GM12878 (cell line): ENCODE measurements around the gene SMARCD1. TPM values are rescaled to one million over a fixed set of nuclear protein-coding genes. Genes with fewer than 3 reads are reported as not detected.

Source experiments
- BACH1 ChIP-seq: fragments of 450-650 bp; IDR thresholded peaks from 2 replicates; pipeline ENCODE4 v1.6.1; 2017; ENCODE audit warnings: mild to moderate bottlenecking, borderline replicate concordance
- CHD2 ChIP-seq: IDR thresholded peaks from 2 replicates; pipeline ENCODE4 v1.6.1; 2011; ENCODE audit warnings: low read depth, low read length, improper control_type of control experiment, borderline replicate concordance
- ETV6 ChIP-seq, 2 experiments: fragments of 450-650 bp in 1 of 2; IDR thresholded peaks in 1 of 2; conservative IDR thresholded peaks in 1 of 2; 2 replicates each; pipeline ENCODE4 v1.6.1; 2014; ENCODE audit warnings: antibody characterized with exemption in 1 of 2, borderline replicate concordance in 1 of 2, low read depth in 1 of 2, mild to moderate bottlenecking in 1 of 2, moderate library complexity in 1 of 2
- EZH2 ChIP-seq: IDR thresholded peaks from 2 replicates; pipeline ENCODE4 v1.6.1; 2012; ENCODE audit warnings: low read depth, mild to moderate bottlenecking, control low read depth, inconsistent platforms, low read length, borderline replicate concordance; ENCODE audit not compliant: control insufficient read depth
- IKZF2 ChIP-seq, 2 experiments: fragments of 450-650 bp; IDR thresholded peaks; 2 replicates each; pipeline ENCODE4 v1.6.1; 2017; ENCODE audit warnings: mild to moderate bottlenecking in 2 of 2, moderate library complexity in 2 of 2
- JUND ChIP-seq: IDR thresholded peaks from 2 replicates; pipeline ENCODE4 v1.6.1; 2012; ENCODE audit warnings: low read depth, mild to moderate bottlenecking, low read length, improper control_type of control experiment, moderate library complexity
- KLF5 ChIP-seq: fragments of 450-650 bp; IDR thresholded peaks from 2 replicates; pipeline ENCODE4 v1.6.1; 2014; ENCODE audit warnings: mild to moderate bottlenecking; ENCODE audit not compliant: partially characterized antibody
- PAX5 ChIP-seq: IDR thresholded peaks from 2 replicates; pipeline ENCODE4 v1.6.1; 2011; ENCODE audit warnings: low read depth, low read length, borderline replicate concordance
- PAX8 ChIP-seq: fragments of 450-650 bp; IDR thresholded peaks from 2 replicates; pipeline ENCODE4 v1.6.1; 2017; ENCODE audit warnings: mild to moderate bottlenecking, moderate library complexity
- PML ChIP-seq: IDR thresholded peaks from 2 replicates; pipeline ENCODE4 v1.6.1; 2012; ENCODE audit warnings: low read length, inconsistent platforms
- POU2F2 ChIP-seq: IDR thresholded peaks from 3 replicates; pipeline ENCODE4 v1.6.1; 2011; ENCODE audit warnings: low read depth, mild to moderate bottlenecking, low read length, borderline replicate concordance
- RAD21 ChIP-seq: IDR thresholded peaks from 2 replicates; pipeline ENCODE4 v1.6.1; 2011; ENCODE audit warnings: mild to moderate bottlenecking, low read depth, low read length, moderate library complexity; ENCODE audit not compliant: insufficient read depth
- RUNX3 ChIP-seq: IDR thresholded peaks from 2 replicates; pipeline ENCODE4 v1.6.1; 2012; ENCODE audit warnings: low read length, inconsistent platforms
- SREBF2 ChIP-seq: IDR thresholded peaks from 2 replicates; pipeline ENCODE4 v1.6.1; 2012; ENCODE audit warnings: mild to moderate bottlenecking, low read length
- TCF3 ChIP-seq: IDR thresholded peaks from 2 replicates; pipeline ENCODE4 v1.6.1; 2012; ENCODE audit warnings: low read depth, mild to moderate bottlenecking, low read length, borderline replicate concordance; ENCODE audit not compliant: insufficient read depth
- ZNF217 ChIP-seq: fragments of 450-650 bp; IDR thresholded peaks from 2 replicates; pipeline ENCODE4 v1.6.1; 2017; ENCODE audit warnings: antibody characterized with exemption, mild to moderate bottlenecking
- ZNF592 ChIP-seq: fragments of 450-650 bp; IDR thresholded peaks from 2 replicates; pipeline ENCODE4 v1.6.1; 2017; ENCODE audit warnings: mild to moderate bottlenecking, moderate library complexity
- ZZZ3 ChIP-seq: IDR thresholded peaks from 2 replicates; pipeline ENCODE4 v1.6.1; 2011; ENCODE audit warnings: low read depth; ENCODE audit not compliant: control insufficient read depth, insufficient read length
- polyA plus RNA-seq, 11 experiments: library from polyadenylated mRNA; depleted of rRNA in 4 of 11; unstranded in 6 of 11; stranded (reverse) in 5 of 11; fragments of >200 nt; fragmentation: Nextera tagmentation in 4 of 11; fragmentation: Illumina TruSeq in 1 of 11; extraction: Ambion mirVana in 4 of 11; extraction: Trizol in 1 of 11; gene quantifications; 1 replicate in 1 of 11; 2 replicates in 10 of 11; pipeline versions ENCODE4 v1.2.1 to v1.2.3, GENCODE V29; 2011 to 2016; ENCODE audit warnings: inconsistent platforms in 2 of 11, missing spikeins in 2 of 11, low read depth in 1 of 11
- total RNA-seq, 4 experiments: library from RNA; depleted of rRNA in 3 of 4; stranded (reverse); fragments of >200 nt in 3 of 4; fragmentation: Illumina TruSeq in 1 of 4; extraction: Trizol in 1 of 4; gene quantifications; 2 replicates each; pipeline versions ENCODE4 v1.2.1 to v1.2.3, GENCODE V29; 2013 to 2021
- TF ChIP-seq, protein P1 (sequence below): fragments of 450-650 bp; IDR thresholded peaks from 2 replicates; pipeline ENCODE4 v1.6.1; 2017; ENCODE audit warnings: borderline replicate concordance
- TF ChIP-seq, protein P2 (sequence below): fragments of 450-650 bp; IDR thresholded peaks from 2 replicates; pipeline ENCODE4 v1.6.1; 2017; ENCODE audit warnings: mild to moderate bottlenecking, low read depth, inconsistent platforms; ENCODE audit not compliant: poor library complexity, severe bottlenecking
- TF ChIP-seq, protein P3 (sequence below): IDR thresholded peaks from 2 replicates; pipeline ENCODE4 v1.6.1; 2011; ENCODE audit warnings: low read depth, low read length, improper control_type of control experiment, borderline replicate concordance

Gene SMARCD1
- total and polyA plus RNA-seq, 10 of the 15 experiments (the other 5 are each of a cell fraction or from before 2014, with no cell fraction given), result 1.4 to 92.4 (median 58.9) TPM

GRCh38 chr12:50111693-50112455 lies 26.7 kb downstream of the SMARCD1 start, which contains the start of gene COX14 (continued):
- TF ChIP-seq, protein P1, sequence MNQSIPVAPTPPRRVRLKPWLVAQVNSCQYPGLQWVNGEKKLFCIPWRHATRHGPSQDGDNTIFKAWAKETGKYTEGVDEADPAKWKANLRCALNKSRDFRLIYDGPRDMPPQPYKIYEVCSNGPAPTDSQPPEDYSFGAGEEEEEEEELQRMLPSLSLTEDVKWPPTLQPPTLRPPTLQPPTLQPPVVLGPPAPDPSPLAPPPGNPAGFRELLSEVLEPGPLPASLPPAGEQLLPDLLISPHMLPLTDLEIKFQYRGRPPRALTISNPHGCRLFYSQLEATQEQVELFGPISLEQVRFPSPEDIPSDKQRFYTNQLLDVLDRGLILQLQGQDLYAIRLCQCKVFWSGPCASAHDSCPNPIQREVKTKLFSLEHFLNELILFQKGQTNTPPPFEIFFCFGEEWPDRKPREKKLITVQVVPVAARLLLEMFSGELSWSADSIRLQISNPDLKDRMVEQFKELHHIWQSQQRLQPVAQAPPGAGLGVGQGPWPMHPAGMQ, result no peak
- no peak for TF ChIP-seq EZH2
- no peak for TF ChIP-seq ZNF217
- no peak; a peak in 1 of 4 replicates for TF ChIP-seq IKZF2 (IDR thresholded peaks at IDR 0.05)
- TF ChIP-seq ZNF592, result no peak
- TF ChIP-seq BACH1, result peak; percentile 66; the same call in 1 of the 2 replicates
- no peak for TF ChIP-seq ZZZ3
- peak; percentile 89 for TF ChIP-seq PAX5
- 0 out of 2 replicates have a peak, but pooled peaks have one; percentile 62 for TF ChIP-seq TCF3
- peak; percentile 76 for TF ChIP-seq CHD2
- peak; percentile 24 for TF ChIP-seq KLF5
- TF ChIP-seq RAD21, result peak; percentile 44; the same call in 1 of the 2 replicates
- 0 out of 3 replicates have a peak, but pooled peaks have one; percentile 73 for TF ChIP-seq POU2F2
- TF ChIP-seq SREBF2, result 0 out of 2 replicates have a peak, but pooled peaks have one; percentile 14
- TF ChIP-seq PML, result peak; percentile 66; the same call in 1 of the 2 replicates
- TF ChIP-seq, protein P2, sequence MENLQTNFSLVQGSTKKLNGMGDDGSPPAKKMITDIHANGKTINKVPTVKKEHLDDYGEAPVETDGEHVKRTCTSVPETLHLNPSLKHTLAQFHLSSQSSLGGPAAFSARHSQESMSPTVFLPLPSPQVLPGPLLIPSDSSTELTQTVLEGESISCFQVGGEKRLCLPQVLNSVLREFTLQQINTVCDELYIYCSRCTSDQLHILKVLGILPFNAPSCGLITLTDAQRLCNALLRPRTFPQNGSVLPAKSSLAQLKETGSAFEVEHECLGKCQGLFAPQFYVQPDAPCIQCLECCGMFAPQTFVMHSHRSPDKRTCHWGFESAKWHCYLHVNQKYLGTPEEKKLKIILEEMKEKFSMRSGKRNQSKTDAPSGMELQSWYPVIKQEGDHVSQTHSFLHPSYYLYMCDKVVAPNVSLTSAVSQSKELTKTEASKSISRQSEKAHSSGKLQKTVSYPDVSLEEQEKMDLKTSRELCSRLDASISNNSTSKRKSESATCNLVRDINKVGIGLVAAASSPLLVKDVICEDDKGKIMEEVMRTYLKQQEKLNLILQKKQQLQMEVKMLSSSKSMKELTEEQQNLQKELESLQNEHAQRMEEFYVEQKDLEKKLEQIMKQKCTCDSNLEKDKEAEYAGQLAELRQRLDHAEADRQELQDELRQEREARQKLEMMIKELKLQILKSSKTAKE, result no peak
- TF ChIP-seq RUNX3, result peak; percentile 58
- no peak for TF ChIP-seq JUND
- no peak for TF ChIP-seq ETV6 (conservative IDR thresholded peaks at IDR 0.05 in 1 of 2, IDR thresholded peaks at IDR 0.05 in 1 of 2; ENCODE audit: borderline replicate concordance in 1 of 2, low read depth in 1 of 2)
- TF ChIP-seq PAX8, result no peak
- TF ChIP-seq, protein P3, sequence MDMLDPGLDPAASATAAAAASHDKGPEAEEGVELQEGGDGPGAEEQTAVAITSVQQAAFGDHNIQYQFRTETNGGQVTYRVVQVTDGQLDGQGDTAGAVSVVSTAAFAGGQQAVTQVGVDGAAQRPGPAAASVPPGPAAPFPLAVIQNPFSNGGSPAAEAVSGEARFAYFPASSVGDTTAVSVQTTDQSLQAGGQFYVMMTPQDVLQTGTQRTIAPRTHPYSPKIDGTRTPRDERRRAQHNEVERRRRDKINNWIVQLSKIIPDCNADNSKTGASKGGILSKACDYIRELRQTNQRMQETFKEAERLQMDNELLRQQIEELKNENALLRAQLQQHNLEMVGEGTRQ, result peak; percentile 86
